HG03135 (cell line): ENCODE results near the gene AGRP.
"Not testable (repeated sequence)": the region's sequence is repeated elsewhere in the genome, so short reads cannot be mapped to it uniquely, and the experiment has no call there.

Experiments used
- ATAC-seq: cut with Tn5 transposase; IDR thresholded peaks from one replicate; pipeline ENCODE4 v1.9.1; 2021; ENCODE audit warnings: mild to moderate bottlenecking, moderate library complexity; ENCODE audit not compliant: unreplicated experiment

The AGRP gene

GRCh38 chr16:67504031-67505021 is 21.0 kb upstream of the AGRP start:
- no peak for ATAC-seq

- ATAC-seq = no peak
Observed at GRCh38 chr16:67499106-67499505, 15.8 kb upstream of the AGRP start.

GRCh38 chr16:67490335-67491096 is 7.2 kb upstream of the AGRP start:
- no peak for ATAC-seq

- ATAC-seq = no peak
Observed at GRCh38 chr16:67489401-67490083, 6.2 kb upstream of the AGRP start.

- ATAC-seq = not testable (repeated sequence)
Observed at GRCh38 chr16:67487561-67487960, 4.2 kb upstream of the AGRP start.

GRCh38 chr16:67486805-67487204 is 3.5 kb upstream of the AGRP start:
- ATAC-seq = no peak

- ATAC-seq = no peak
Observed at GRCh38 chr16:67483731-67484525, 581 bp upstream of the AGRP start.

GRCh38 chr16:67482233-67482924 is 968 bp downstream of the AGRP start:
- ATAC-seq = no peak

GRCh38 chr16:67481561-67482232 is 1.6 kb downstream of the AGRP start:
- no peak for ATAC-seq

- ATAC-seq = peak; percentile 92
Observed at GRCh38 chr16:67480833-67481560, 2.4 kb downstream of the AGRP start, which contains the start of gene ATP6V0D1. TSS of gene ATP6V0D1 (minus strand) at chr16:67481157. CDS start at chr16:67481086, 71 bp downstream.

GRCh38 chr16:67477960-67478554 is 5.3 kb downstream of the AGRP start:
- no peak for ATAC-seq

GRCh38 chr16:67474551-67475455 is 8.5 kb downstream of the AGRP start:
- no peak for ATAC-seq

GRCh38 chr16:67471758-67472384 is 11.5 kb downstream of the AGRP start:
- ATAC-seq = no peak

- no peak for ATAC-seq
Observed at GRCh38 chr16:67470359-67470758, 13.0 kb downstream of the AGRP start.

GRCh38 chr16:67468731-67469130 is 14.6 kb downstream of the AGRP start:
- ATAC-seq = no peak

- ATAC-seq = no peak
Observed at GRCh38 chr16:67466581-67466980, 16.8 kb downstream of the AGRP start.

GRCh38 chr16:67464565-67464964 is 18.8 kb downstream of the AGRP start:
- no peak for ATAC-seq
